ENCODE measurements around the gene FRMD5.

GRCh38 chr15:44183363-44183762 lies 11.7 kb downstream of the FRMD5 start:
- TF ChIP-seq EZH2 (IDR thresholded peaks at IDR 0.05; ENCODE audit: low read length) (no peak), CTCF (optimal IDR thresholded peaks at IDR 0.05 in 1 of 3, IDR thresholded peaks at IDR 0.05 in 1 of 3, conservative IDR thresholded peaks at IDR 0.05 in 1 of 3; ENCODE audit: extremely low read depth in 1 of 3, insufficient read depth in 2 of 3, low read length in 3 of 3) (peak in 1 of 3 experiments; percentile 0)

Data from keratinocyte (primary cell).